GM12878 (cell line): ENCODE results near the gene CDKL4. TPM values are rescaled to one million over a fixed set of nuclear protein-coding genes. Genes with fewer than 3 reads are reported as not detected.

Source experiments
- ATAC-seq: fragments of 200-7000 bp; cut with Tn5 transposase; 3 replicates; pipeline ENCODE4 v1.9.1; 2020; ENCODE audit warnings: mild to moderate bottlenecking, moderate library complexity
- BruUV-seq: library from RNA; stranded (reverse); fragments of 400-500 nt; replicated peaks from 2 replicates; lab custom pipeline; 2021; lab: Mats Ljungman, UMichigan
- CTCF ChIA-PET: fragments of 300-600 bp; sonication (Branson Sonifier 250); formaldehyde crosslinking; extraction: SDS; loops from one replicate; lab custom pipeline; 2021; ENCODE audit warnings: inconsistent platforms; lab: Yijun Ruan, JAX
- POLR2A ChIA-PET: fragments of 350-600 bp; formaldehyde crosslinking; extraction: SDS; loops from one replicate; lab custom pipeline; 2021; ENCODE audit warnings: inconsistent platforms; lab: Charles Lee
- RAD21 ChIA-PET: fragments of 300-600 bp; sonication (Branson Sonifier 250); formaldehyde crosslinking; loops from one replicate; lab custom pipeline; 2023; ENCODE audit warnings: antibody characterized with exemption; ENCODE audit not compliant: unreplicated experiment; lab: Charles Lee
- SMC1A ChIA-PET: fragments of 300-600 bp; sonication (Branson Sonifier 250); formaldehyde crosslinking; loops from one replicate; lab custom pipeline; 2023; ENCODE audit not compliant: unreplicated experiment, uncharacterized antibody; lab: Charles Lee
- DNase-seq: peaks from one replicate; pipeline ENCODE4 v3.0.0-alpha.2; 2011; ENCODE audit warnings: low read depth, low spot score
- FAIRE-seq: peaks from 3 replicates; lab custom pipeline; 2011; peaks lifted over from hg19 to GRCh38; lab: Jason Lieb, UNC
- H2AFZ ChIP-seq: 2 replicates; pipeline ENCODE4 v1.6.0; 2011; ENCODE audit warnings: low read depth, low read length, control low read depth; ENCODE audit not compliant: control insufficient read depth
- H3K27ac ChIP-seq: 2 replicates; pipeline ENCODE4 v1.5.1; 2011; ENCODE audit warnings: control low read depth; ENCODE audit not compliant: control insufficient read depth, insufficient read depth
- H3K27me3 ChIP-seq, 2 experiments: replicated peaks in 1 of 2; 2 replicates each; pipeline versions ENCODE4 v1.6.0 to v1.6.1; 2011; ENCODE audit warnings: low read length in 1 of 2; ENCODE audit not compliant: control insufficient read depth in 2 of 2, insufficient read depth in 2 of 2
- H3K36me3 ChIP-seq, 2 experiments: 2 replicates each; pipeline ENCODE4 v1.5.1; 2011; ENCODE audit warnings: low read length in 1 of 2; ENCODE audit not compliant: control insufficient read depth in 2 of 2, insufficient read depth in 2 of 2
- H3K4me1 ChIP-seq: 2 replicates; pipeline ENCODE4 v1.6.1; 2011; ENCODE audit warnings: mild to moderate bottlenecking, low read length, moderate library complexity, mixed read lengths; ENCODE audit not compliant: control insufficient read depth, insufficient read depth
- H3K4me2 ChIP-seq: 2 replicates; pipeline ENCODE4 v1.6.0; 2011; ENCODE audit warnings: control low read depth; ENCODE audit not compliant: control insufficient read depth, insufficient read depth
- H3K4me3 ChIP-seq: fragments of 200-600 bp; sonication (generic); 2 replicates; pipeline ENCODE4 v1.5.1; 2016
- H3K79me2 ChIP-seq: 2 replicates; pipeline ENCODE4 v1.6.0; 2011; ENCODE audit warnings: low read length; ENCODE audit not compliant: control insufficient read depth, insufficient read depth
- H3K9ac ChIP-seq: 2 replicates; pipeline ENCODE4 v1.8.0; 2011; ENCODE audit warnings: low read length, control low read depth, mixed read lengths; ENCODE audit not compliant: control insufficient read depth, insufficient read depth
- H3K9me3 ChIP-seq: replicated peaks from 3 replicates; pipeline ENCODE4 v1.5.1; 2011; ENCODE audit warnings: mild to moderate bottlenecking, low read length; ENCODE audit not compliant: control insufficient read depth, insufficient read depth
- H4K20me1 ChIP-seq: 2 replicates; pipeline ENCODE4 v1.6.0; 2011; ENCODE audit not compliant: control insufficient read depth, insufficient read depth
- CTCF ChIP-seq, 3 experiments: IDR thresholded peaks in 2 of 3; conservative IDR thresholded peaks in 1 of 3; 2 replicates each; pipeline ENCODE4 v1.5.1; 2011; ENCODE audit warnings: low read depth in 3 of 3, low read length in 3 of 3, mild to moderate bottlenecking in 3 of 3, control low read depth in 2 of 3, moderate library complexity in 2 of 3, inconsistent platforms in 1 of 3, mixed read lengths in 1 of 3; ENCODE audit not compliant: control insufficient read depth in 2 of 3, insufficient read depth in 1 of 3; ENCODE audit errors: extremely low read depth in 1 of 3
- E4F1 ChIP-seq: fragments of 450-650 bp; IDR thresholded peaks from 2 replicates; pipeline ENCODE4 v1.6.1; 2018; ENCODE audit warnings: borderline replicate concordance, mild to moderate bottlenecking; ENCODE audit not compliant: partially characterized antibody
- EGR1 ChIP-seq, 2 experiments: IDR thresholded peaks; 1 replicate in 1 of 2; 2 replicates in 1 of 2; pipeline ENCODE4 v1.6.1; 2011 to 2012; ENCODE audit warnings: low read depth in 2 of 2, low read length in 2 of 2, borderline replicate concordance in 1 of 2, mild to moderate bottlenecking in 1 of 2, moderate library complexity in 1 of 2
- FOS ChIP-seq: IDR thresholded peaks from 3 replicates; pipeline ENCODE4 v1.6.1; 2011; ENCODE audit warnings: borderline replicate concordance; ENCODE audit not compliant: insufficient read length; ENCODE audit errors: extremely low read depth
- FOXM1 ChIP-seq: IDR thresholded peaks from 2 replicates; pipeline ENCODE4 v1.6.1; 2012; ENCODE audit warnings: low read depth, mild to moderate bottlenecking, inconsistent platforms, low read length, moderate library complexity
- IKZF2 ChIP-seq, 2 experiments: fragments of 450-650 bp; IDR thresholded peaks; 2 replicates each; pipeline ENCODE4 v1.6.1; 2017; ENCODE audit warnings: mild to moderate bottlenecking in 2 of 2, moderate library complexity in 2 of 2
- MAX ChIP-seq: IDR thresholded peaks from 2 replicates; pipeline ENCODE4 v1.6.1; 2012; ENCODE audit warnings: low read depth, low read length, improper control_type of control experiment
- POLR2AphosphoS5 ChIP-seq: IDR thresholded peaks from 2 replicates; pipeline ENCODE4 v1.6.1; 2011; ENCODE audit warnings: mild to moderate bottlenecking, low read length, inconsistent platforms
- RAD21 ChIP-seq: IDR thresholded peaks from 2 replicates; pipeline ENCODE4 v1.6.1; 2011; ENCODE audit warnings: mild to moderate bottlenecking, low read depth, low read length, moderate library complexity; ENCODE audit not compliant: insufficient read depth
- RFX5 ChIP-seq: IDR thresholded peaks from 2 replicates; pipeline ENCODE4 v1.6.1; 2011; ENCODE audit warnings: low read depth, low read length, improper control_type of control experiment
- ZBED1 ChIP-seq: IDR thresholded peaks from 2 replicates; pipeline ENCODE4 v1.6.1; 2016; ENCODE audit warnings: borderline replicate concordance
- ZBTB33 ChIP-seq: fragments of 450-650 bp; IDR thresholded peaks from 2 replicates; pipeline ENCODE4 v1.6.1; 2017; ENCODE audit warnings: mild to moderate bottlenecking
- ZNF622 ChIP-seq: fragments of 450-650 bp; IDR thresholded peaks from 2 replicates; pipeline ENCODE4 v1.6.1; 2017; ENCODE audit warnings: mild to moderate bottlenecking, inconsistent platforms
- WGBS: methylation state at CpG from one replicate; pipeline ENCODE4 v1.1.6; 2016; ENCODE audit warnings: low lambda C conversion rate; ENCODE audit not compliant: insufficient replicate concordance, insufficient coverage; ENCODE audit errors: missing lambda C conversion rate; 5-methylcytosine and 5-hydroxymethylcytosine counted together
- in situ Hi-C: fragments of 300-500 bp; cut with MboI; formaldehyde crosslinking; loops from 9 replicates; pipeline ENCODE4 v1.14.3; 2018; ENCODE audit warnings: mixed read lengths
- intact Hi-C: fragments of 100-400 bp; cut with micrococcal nuclease; formaldehyde crosslinking; loops from one replicate; pipeline ENCODE4 v1.14.2; 2022; ENCODE audit not compliant: unreplicated experiment
- polyA plus RNA-seq, 11 experiments: library from polyadenylated mRNA; depleted of rRNA in 4 of 11; unstranded in 6 of 11; stranded (reverse) in 5 of 11; fragments of >200 nt; fragmentation: Nextera tagmentation in 4 of 11; fragmentation: Illumina TruSeq in 1 of 11; extraction: Ambion mirVana in 4 of 11; extraction: Trizol in 1 of 11; gene quantifications; 1 replicate in 1 of 11; 2 replicates in 10 of 11; pipeline versions ENCODE4 v1.2.1 to v1.2.3, GENCODE V29; 2011 to 2016; ENCODE audit warnings: inconsistent platforms in 2 of 11, missing spikeins in 2 of 11, low read depth in 1 of 11
- total RNA-seq, 4 experiments: library from RNA; depleted of rRNA in 3 of 4; stranded (reverse); fragments of >200 nt in 3 of 4; fragmentation: Illumina TruSeq in 1 of 4; extraction: Trizol in 1 of 4; gene quantifications; 2 replicates each; pipeline versions ENCODE4 v1.2.1 to v1.2.3, GENCODE V29; 2013 to 2021

Gene CDKL4
- total and polyA plus RNA-seq, 10 of the 15 experiments (the other 5 are each of a cell fraction or from before 2014, with no cell fraction given): not detected

- TF ChIP-seq ZBTB33: no peak
- TF ChIP-seq RAD21: no peak
- no peak for TF ChIP-seq FOS
- no peak for TF ChIP-seq CTCF (IDR thresholded peaks at IDR 0.05 in 2 of 3, conservative IDR thresholded peaks at IDR 0.05 in 1 of 3; ENCODE audit: control insufficient read depth in 2 of 3, extremely low read depth in 1 of 3, insufficient read depth in 1 of 3, low read depth in 3 of 3, low read length in 3 of 3)
- TF ChIP-seq ZNF622: no peak
- TF ChIP-seq EGR1 (IDR thresholded peaks at IDR 0.05; ENCODE audit: borderline replicate concordance in 1 of 2, low read depth in 2 of 2, low read length in 2 of 2): no peak
- TF ChIP-seq, all 136 proteins: peak for 0
Observed at GRCh38 chr2:39146630-39147029, 97.1 kb downstream of the CDKL4 start (continued).

GRCh38 chr2:39145906-39146421 is 97.8 kb downstream of the CDKL4 start:
- no peaks in the 10 kb centered on the region for H3K36me3 ChIP-seq
- ChIA-PET POLR2A (interaction anchor here (0.7 kb wide), 1 partner anchor 1215 kb away, joined by 3 read pairs; no protein-coding TSS in a partner anchor), CTCF (no interaction called here), RAD21 (no interaction called here), SMC1A (interaction anchor here (0.6 kb wide), 1 partner anchor 16 kb away, joined by 3 read pairs; no protein-coding TSS in a partner anchor)
- no peak overlapping the region for H2AFZ ChIP-seq
- DNase-seq (no peak), ATAC-seq (no peak), FAIRE-seq (no peak)
- H3K27ac ChIP-seq: no peak overlapping the region
- intact Hi-C loops (no loop called here), in situ Hi-C loops (no loop called here)
- H4K20me1 ChIP-seq: no peaks in the 10 kb centered on the region
- 39% methylated on average over 3 of the region's 3 CpGs for WGBS
- H3K79me2 ChIP-seq: no peaks in the 10 kb centered on the region
- H3K4me3 ChIP-seq: no peak overlapping the region
- H3K4me1 ChIP-seq: no peaks in the 10 kb centered on the region
- H3K9ac ChIP-seq: no peak overlapping the region
- H3K4me2 ChIP-seq: no peak overlapping the region
- no TSS peak for BruUV-seq
- no peaks in the 10 kb centered on the region; a peak in 1 of 4 replicates for H3K27me3 ChIP-seq
- no peaks in the 10 kb centered on the region for H3K9me3 ChIP-seq
- TF ChIP-seq POLR2AphosphoS5 (no peak), FOXM1 (no peak), IKZF2 (IDR thresholded peaks at IDR 0.05) (no peak), MAX (no peak), ZBTB33 (no peak), RFX5 (no peak), ZBED1 (no peak), E4F1 (no peak)
